GM19395 (cell line): Measurements from ENCODE around the gene SDK1.

Source experiments
- ATAC-seq: cut with Tn5 transposase; IDR thresholded peaks from one replicate; pipeline ENCODE4 v1.9.1; 2021; ENCODE audit warnings: mild to moderate bottlenecking, moderate library complexity; ENCODE audit not compliant: unreplicated experiment

SDK1 gene

GRCh38 chr7:3289996-3290395 lies 11.1 kb upstream of the SDK1 start:
- ATAC-seq, result no peak

- no peak for ATAC-seq
Observed at GRCh38 chr7:3292694-3293093, 8.4 kb upstream of the SDK1 start.

DNA sequence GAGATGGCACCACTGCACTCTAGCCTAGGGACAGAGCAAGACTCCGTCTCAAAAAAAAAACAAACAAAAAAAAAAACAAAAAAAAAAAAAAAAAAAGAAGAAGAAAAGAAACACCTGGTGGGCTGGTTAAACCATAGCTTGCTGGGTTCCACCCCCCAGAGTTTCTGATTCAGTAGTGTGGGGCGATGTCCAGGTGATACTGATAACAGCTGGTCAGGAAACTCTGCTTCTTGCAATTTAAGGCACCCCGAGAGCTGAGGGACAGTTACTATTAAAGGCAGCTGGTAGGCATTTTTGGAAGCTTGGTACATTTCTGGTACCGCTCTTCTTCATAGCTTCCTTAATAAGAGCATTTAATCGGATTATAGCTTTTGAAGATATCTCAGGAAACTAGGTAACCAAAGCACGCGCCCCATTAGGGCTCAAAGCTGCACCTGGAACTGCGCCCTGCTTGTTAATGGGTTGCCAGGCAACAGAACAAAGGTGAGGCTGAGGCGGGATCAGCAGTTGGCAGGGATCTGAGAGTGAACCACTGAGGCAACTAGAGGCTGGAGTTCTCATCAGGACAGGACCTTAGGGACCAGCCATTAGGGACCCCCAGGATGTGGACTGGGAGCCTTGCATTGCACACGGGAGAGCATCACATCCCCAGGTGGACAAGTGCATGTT lies 6.5 kb upstream of the SDK1 start:
- no peak for ATAC-seq

GRCh38 chr7:3297105-3297819 lies 3.8 kb upstream of the SDK1 start:
- ATAC-seq, result no peak

DNA sequence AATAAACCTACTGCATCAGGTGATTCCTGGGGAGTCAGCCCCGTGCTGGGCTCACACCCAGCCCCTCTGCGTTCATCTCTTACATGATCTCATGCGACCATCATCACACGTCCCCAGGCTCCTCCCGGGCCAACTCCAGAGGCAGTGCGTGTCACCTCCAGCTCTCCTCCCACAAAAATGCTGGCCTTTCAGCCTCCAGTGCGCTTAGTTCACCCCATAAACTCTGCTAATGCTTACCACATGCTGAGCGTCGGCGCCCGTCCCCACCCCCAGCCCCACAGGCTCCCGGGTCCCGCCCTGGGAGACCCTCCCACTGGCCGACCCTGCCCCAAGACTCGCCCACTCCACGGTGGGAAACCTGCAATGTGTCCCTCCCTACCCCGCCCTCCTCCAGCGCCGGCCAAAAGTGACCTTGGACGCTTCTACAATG lies 816 bp upstream of the SDK1 start:
- no peak for ATAC-seq

GRCh38 chr7:3301449-3301731 lies 338 bp downstream of the SDK1 start:
- peak; percentile 13 for ATAC-seq

DNA sequence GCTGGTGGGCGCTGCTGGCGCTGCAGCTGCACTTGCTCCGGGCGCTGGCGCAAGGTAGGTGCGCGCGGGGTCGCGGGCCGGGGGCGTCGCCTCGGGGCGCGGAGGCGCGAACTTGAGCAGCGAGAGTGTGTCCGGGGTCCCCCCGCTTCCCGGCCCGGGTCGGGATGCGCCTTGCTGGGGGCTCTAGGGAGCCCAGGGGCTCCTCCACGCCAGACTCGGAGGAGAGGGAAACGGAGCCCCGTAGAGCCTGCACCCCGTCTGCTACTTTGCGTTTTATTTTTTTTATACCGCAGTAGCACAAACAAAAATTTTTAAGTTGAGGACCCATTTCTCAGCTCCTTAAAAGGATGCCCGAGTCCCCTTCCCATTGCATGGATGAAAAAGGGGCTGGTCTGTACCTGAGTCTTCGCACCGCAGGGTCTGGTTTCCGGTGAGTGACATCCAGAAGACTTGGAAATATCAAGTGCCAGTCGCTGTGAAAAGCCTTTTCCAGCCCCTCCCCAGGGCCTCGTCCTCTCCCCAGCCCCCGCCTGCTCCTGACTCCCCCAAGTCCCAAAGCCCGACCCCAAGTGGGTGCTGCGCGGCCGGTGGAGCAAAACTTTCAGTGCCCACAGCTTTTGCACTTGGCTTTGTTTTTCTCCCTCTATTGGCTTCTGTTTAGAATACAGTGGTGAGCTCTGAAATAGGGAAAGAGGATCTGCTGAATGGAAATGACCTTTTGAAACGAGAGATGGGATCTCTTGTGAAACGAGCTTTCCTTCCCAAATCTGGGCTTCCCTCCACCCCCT lies 973 bp downstream of the SDK1 start:
- ATAC-seq, result no peak

GRCh38 chr7:3302681-3303320 lies 1.7 kb downstream of the SDK1 start:
- no peak for ATAC-seq

- ATAC-seq, result no peak
Observed at GRCh38 chr7:3304131-3304530, 3.1 kb downstream of the SDK1 start.

DNA sequence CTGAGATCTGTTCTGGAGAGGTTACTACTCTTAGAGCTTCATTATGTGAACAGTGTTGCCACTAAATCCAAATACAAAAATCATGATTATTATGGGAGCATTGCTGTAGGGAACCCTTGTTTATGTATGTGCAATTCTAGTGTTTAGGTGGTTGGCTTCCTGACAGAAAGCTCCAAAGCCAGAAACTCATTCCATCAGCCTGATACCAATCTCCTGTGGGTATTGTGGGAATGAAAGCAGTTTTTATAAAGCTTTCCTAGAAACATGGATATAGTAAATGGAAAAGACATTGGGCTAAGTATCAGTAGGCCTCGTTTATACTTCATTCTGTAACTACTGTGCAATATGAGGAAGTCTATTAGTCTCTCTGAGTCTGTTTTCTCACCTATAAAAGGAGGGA lies 6.4 kb downstream of the SDK1 start:
- ATAC-seq, result no peak

GRCh38 chr7:3309140-3309539 lies 8.1 kb downstream of the SDK1 start:
- no peak for ATAC-seq

- no peak for ATAC-seq
Observed at GRCh38 chr7:3309956-3310355, 8.9 kb downstream of the SDK1 start.

GRCh38 chr7:3310884-3311283 lies 9.8 kb downstream of the SDK1 start:
- no peak for ATAC-seq

DNA sequence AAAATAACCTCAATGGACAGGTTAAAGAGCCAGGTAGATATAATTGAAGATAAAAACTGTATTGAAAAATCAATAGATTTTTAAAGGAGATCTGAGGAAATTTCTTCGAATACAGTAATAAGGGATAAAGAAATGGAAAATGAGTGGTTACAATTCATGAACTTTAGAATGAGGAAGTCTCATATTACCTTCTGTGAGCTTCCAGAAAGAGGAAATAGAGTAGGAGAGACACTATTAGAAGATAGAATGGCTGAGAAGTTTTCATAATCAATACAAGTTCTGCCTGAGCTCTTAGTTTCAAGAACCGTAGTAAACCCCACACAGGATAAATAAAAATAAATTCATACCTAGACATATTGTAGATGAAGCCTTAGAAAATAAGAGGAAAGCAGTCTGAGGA lies 11.5 kb downstream of the SDK1 start:
- no peak for ATAC-seq

GRCh38 chr7:3318874-3319273 lies 17.8 kb downstream of the SDK1 start:
- ATAC-seq, result no peak

GRCh38 chr7:3321206-3321605 lies 20.2 kb downstream of the SDK1 start:
- no peak for ATAC-seq

GRCh38 chr7:3321745-3322144 lies 20.7 kb downstream of the SDK1 start:
- no peak for ATAC-seq

DNA sequence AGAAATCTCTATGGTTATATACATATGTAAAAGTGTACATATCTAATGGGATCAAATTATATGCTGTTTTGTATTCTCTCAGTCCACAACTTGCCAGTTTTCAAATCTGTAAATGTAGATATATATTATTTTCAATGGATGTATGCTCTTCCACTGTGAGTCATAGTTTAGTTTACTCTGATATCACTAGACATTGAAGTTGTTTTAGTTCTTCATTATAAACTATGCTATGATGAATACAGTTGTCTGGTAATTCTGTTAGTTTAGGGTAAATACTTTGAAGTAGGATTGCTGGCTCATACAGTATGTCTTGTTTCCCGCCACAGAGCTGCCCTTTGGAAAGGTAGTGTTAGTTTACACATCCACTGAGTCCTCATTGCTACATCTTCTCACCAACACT lies 25.2 kb downstream of the SDK1 start:
- ATAC-seq, result no peak

DNA sequence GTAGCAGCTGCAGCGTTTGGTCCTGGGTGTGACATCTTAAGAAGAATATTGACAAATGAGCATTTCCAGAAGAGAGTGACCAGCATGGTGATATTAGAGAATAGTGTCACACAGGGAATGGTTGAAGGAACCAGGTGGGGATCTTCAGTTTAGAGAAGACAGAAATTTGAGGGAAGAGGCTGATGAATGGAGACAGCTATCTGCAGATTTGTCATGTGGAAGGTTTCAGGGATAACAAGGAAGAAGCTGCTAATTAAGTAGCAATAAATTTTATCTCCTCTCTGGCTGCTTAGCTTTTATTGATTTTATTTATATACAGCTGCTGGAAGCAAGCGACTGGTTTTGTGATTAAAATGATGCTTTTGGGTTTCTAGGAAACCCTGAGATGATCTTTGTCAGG lies 26.0 kb downstream of the SDK1 start:
- ATAC-seq, result no peak

DNA sequence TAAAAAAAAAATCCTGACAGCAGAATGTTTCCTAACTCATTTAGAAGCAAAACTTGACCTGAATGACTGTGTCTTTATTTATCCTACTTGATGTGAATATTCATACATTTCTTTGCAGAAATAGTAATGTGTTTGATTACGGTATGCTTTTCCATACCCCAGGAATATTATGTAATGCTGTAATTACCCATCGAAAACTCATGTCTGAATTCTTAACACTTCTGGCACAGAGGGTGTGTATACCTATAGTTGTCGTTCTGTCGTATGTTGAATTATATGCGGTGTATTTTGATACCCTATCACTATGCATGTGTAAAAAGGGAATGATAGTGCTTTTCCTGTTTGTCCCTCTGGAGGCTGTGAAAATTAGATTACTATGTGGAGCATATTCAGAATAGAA lies 26.6 kb downstream of the SDK1 start:
- no peak for ATAC-seq

GRCh38 chr7:3332308-3332707 lies 31.3 kb downstream of the SDK1 start:
- ATAC-seq, result no peak

DNA sequence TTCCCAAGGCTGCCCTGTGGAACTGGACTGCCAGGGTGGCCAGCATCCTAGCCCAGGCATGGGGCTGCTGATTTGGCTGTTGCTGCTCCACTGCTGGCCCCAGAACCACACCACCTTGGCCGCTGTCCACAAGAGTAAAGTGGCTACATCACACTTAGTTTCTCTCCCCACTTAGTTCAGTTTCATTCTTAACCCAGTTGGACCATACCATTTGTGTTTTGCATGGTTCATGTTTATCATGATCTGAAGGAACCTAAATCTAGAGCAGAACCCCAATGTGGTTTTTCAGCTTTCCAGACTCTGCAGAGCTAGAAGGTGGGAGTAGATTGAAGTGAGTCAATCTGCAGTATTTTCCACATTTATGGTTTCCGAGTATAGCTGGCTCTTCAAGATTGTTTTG lies 32.8 kb downstream of the SDK1 start:
- no peak for ATAC-seq
